ENCODE data around the gene ATP2C2. TPM values are rescaled to one million over a fixed set of nuclear protein-coding genes. Genes with fewer than 3 reads are reported as not detected.

The ATP2C2 gene
- total RNA-seq, 1 experiment from 2014 or later = 0.67 TPM

- Histone ChIP-seq H3K4me3 (ENCODE audit: low read depth in 2 of 2, low read length in 2 of 2) (no peak overlapping the region), H3K36me3 (ENCODE audit: control insufficient read depth, insufficient read depth, low read length) (no peaks in the 10 kb centered on the region; the same call in 1 of the 2 replicates), H3K27ac (ENCODE audit: low read length) (no peak overlapping the region), H3K9me3 (ENCODE audit: control insufficient read depth, insufficient read depth, low read depth, low read length) (no peaks in the 10 kb centered on the region), H3K4me1 (ENCODE audit: control insufficient read depth, insufficient read depth, low read length) (peaks cover 19% of the 10 kb centered on the region), H3K27me3 (ENCODE audit: control insufficient read depth, insufficient read depth, low read length) (no peaks in the 10 kb centered on the region)
- intact Hi-C loops (cut with micrococcal nuclease; ENCODE audit: unreplicated experiment) = no loop called here
- CTCF ChIA-PET = interaction anchor here (1.3 kb wide), 1 partner anchor 325 kb away, joined by 3 read pairs; no protein-coding TSS in a partner anchor
- POLR2A ChIA-PET = no interaction called here
- TF ChIP-seq SIN3A (IDR thresholded peaks at IDR 0.05; ENCODE audit: borderline replicate concordance, insufficient read depth, low read depth, low read length) = no peak
- no peak for TF ChIP-seq TCF7L2 (IDR thresholded peaks at IDR 0.05; ENCODE audit: low read depth, low read length)
- TF ChIP-seq CTCF (IDR thresholded peaks at IDR 0.05) = no peak
- ATAC-seq (no peak), DNase-seq (ENCODE audit: low read depth, low spot score) (no peak)
- BruUV-seq (replicated peaks) = no TSS peak
- in situ Hi-C loops (cut with HindIII; ENCODE audit: low pct_unique_long_range_greater_than_20kb, low sequenced_read_pairs) = no loop called here
Measured at GRCh38 chr16:84508502-84508901, 140.2 kb downstream of the ATP2C2 start.

GRCh38 chr16:84509032-84509950, 141.0 kb downstream of the ATP2C2 start:
- no TSS peak for BruUV-seq (replicated peaks)
- Histone ChIP-seq H3K4me3 (ENCODE audit: low read depth in 2 of 2, low read length in 2 of 2) (no peak overlapping the region), H3K27ac (ENCODE audit: low read length) (no peak overlapping the region), H3K27me3 (ENCODE audit: control insufficient read depth, insufficient read depth, low read length) (no peaks in the 10 kb centered on the region), H3K9me3 (ENCODE audit: control insufficient read depth, insufficient read depth, low read depth, low read length) (no peaks in the 10 kb centered on the region), H3K4me1 (ENCODE audit: control insufficient read depth, insufficient read depth, low read length) (peaks cover 16% of the 10 kb centered on the region), H3K36me3 (ENCODE audit: control insufficient read depth, insufficient read depth, low read length) (no peaks in the 10 kb centered on the region; the same call in 1 of the 2 replicates)
- POLR2A ChIA-PET = no interaction called here
- in situ Hi-C loops (cut with HindIII; ENCODE audit: low pct_unique_long_range_greater_than_20kb, low sequenced_read_pairs) (no loop called here), intact Hi-C loops (cut with micrococcal nuclease; ENCODE audit: unreplicated experiment) (no loop called here)
- no peak for ATAC-seq
- TF ChIP-seq POLR2AphosphoS5 (IDR thresholded peaks at IDR 0.05; ENCODE audit: low read depth, low read length) (no peak), TCF7L2 (IDR thresholded peaks at IDR 0.05; ENCODE audit: low read depth, low read length) (no peak), SIN3A (IDR thresholded peaks at IDR 0.05; ENCODE audit: borderline replicate concordance, insufficient read depth, low read depth, low read length) (no peak), CTCF (IDR thresholded peaks at IDR 0.05) (no peak)
- DNase-seq (ENCODE audit: low read depth, low spot score) = no peak
- CTCF ChIA-PET = no interaction called here

GRCh38 chr16:84511180-84511800, 143.0 kb downstream of the ATP2C2 start:
- peak; percentile 88 for ATAC-seq
- TF ChIP-seq CTCF (IDR thresholded peaks at IDR 0.05) (peak; percentile 89), REST (IDR thresholded peaks at IDR 0.05; ENCODE audit: insufficient read depth in 1 of 2, low read depth in 2 of 2, low read length in 1 of 2) (no peak)
- ChIA-PET POLR2A (no interaction called here), CTCF (interaction anchor here (0.6 to 2.0 kb wide), 4 partner anchors 10 to 327 kb away, joined by 3 to 13 read pairs (median 6); partner anchors contain the start of gene KLHL36)
- no TSS peak for BruUV-seq (replicated peaks)
- in situ Hi-C loops (cut with HindIII; ENCODE audit: low pct_unique_long_range_greater_than_20kb, low sequenced_read_pairs) = no loop called here
- H3K36me3 ChIP-seq (ENCODE audit: control insufficient read depth, insufficient read depth, low read length) = no peaks in the 10 kb centered on the region
- H3K27ac ChIP-seq (ENCODE audit: low read length) = no peak overlapping the region; the same call in 1 of the 2 replicates
- intact Hi-C loops (cut with micrococcal nuclease; ENCODE audit: unreplicated experiment) = loop anchor here (1.0 to 5.0 kb wide), 2 partner anchors 111 to 211 kb away; no protein-coding TSS in a partner anchor
- H3K9me3 ChIP-seq (ENCODE audit: control insufficient read depth, insufficient read depth, low read depth, low read length) = no peaks in the 10 kb centered on the region
- peaks cover 9% of the 10 kb centered on the region for H3K4me1 ChIP-seq (ENCODE audit: control insufficient read depth, insufficient read depth, low read length)
- DNase-seq (ENCODE audit: low read depth, low spot score) = no peak
- no peaks in the 10 kb centered on the region for H3K27me3 ChIP-seq (ENCODE audit: control insufficient read depth, insufficient read depth, low read length)
- peak overlapping the region in 1 of 2 experiments; percentile 26; a peak in 2 of 4 replicates for H3K4me3 ChIP-seq (ENCODE audit: low read depth in 2 of 2, low read length in 2 of 2)

All from Panc1 (cell line).